DND-41 (cell line): ENCODE data around the gene SLC22A25.
"Not testable (repeated sequence)": the region's sequence is repeated elsewhere in the genome, so short reads cannot be mapped to it uniquely, and the experiment has no call there.

Source experiments
- ATAC-seq: fragments of 200-7000 bp; cut with Tn5 transposase; 3 replicates; pipeline ENCODE4 v1.9.1; 2021; ENCODE audit warnings: low read depth; ENCODE audit not compliant: insufficient read depth
- DNase-seq: peaks from one replicate; pipeline ENCODE4 v3.0.0-alpha.2; 2020
- H2AFZ ChIP-seq: 2 replicates; pipeline ENCODE4 v1.6.0; 2012; ENCODE audit warnings: low read depth, low read length
- H3K27ac ChIP-seq: 2 replicates; pipeline ENCODE4 v1.5.1; 2012; ENCODE audit warnings: low read length, inconsistent platforms
- H3K27me3 ChIP-seq: fragments of 200-600 bp; sonication (generic); 2 replicates; pipeline ENCODE4 v1.6.0; 2012; ENCODE audit warnings: low read length, mild to moderate bottlenecking, inconsistent platforms; ENCODE audit not compliant: insufficient read depth, poor library complexity
- H3K36me3 ChIP-seq: 2 replicates; pipeline ENCODE4 v1.5.1; 2012; ENCODE audit warnings: low read length, inconsistent platforms; ENCODE audit not compliant: insufficient read depth
- H3K4me1 ChIP-seq: 2 replicates; pipeline ENCODE4 v1.5.1; 2012; ENCODE audit warnings: mild to moderate bottlenecking, low read length; ENCODE audit not compliant: insufficient read depth
- H3K4me2 ChIP-seq: 2 replicates; pipeline ENCODE4 v1.6.0; 2012; ENCODE audit warnings: mild to moderate bottlenecking, moderate library complexity, low read length, inconsistent platforms; ENCODE audit not compliant: insufficient read depth
- H3K4me3 ChIP-seq, 2 experiments: fragments of 200-600 bp in 1 of 2; shearing (Covaris generic) in 1 of 2; 2 replicates each; pipeline ENCODE4 v1.5.1; 2012 to 2016; ENCODE audit warnings: inconsistent platforms in 2 of 2, low read length in 2 of 2, mild to moderate bottlenecking in 2 of 2, low read depth in 1 of 2, moderate library complexity in 1 of 2
- H3K79me2 ChIP-seq: 2 replicates; pipeline ENCODE4 v1.6.0; 2012; ENCODE audit warnings: low read length, inconsistent platforms; ENCODE audit not compliant: insufficient read depth
- H3K9ac ChIP-seq: 2 replicates; pipeline ENCODE4 v1.6.0; 2012; ENCODE audit warnings: low read depth, mild to moderate bottlenecking, inconsistent platforms, low read length, moderate library complexity
- H3K9me3 ChIP-seq: 2 replicates; pipeline ENCODE4 v1.5.1; 2012; ENCODE audit warnings: low read length, moderate library complexity, mild to moderate bottlenecking, inconsistent platforms; ENCODE audit not compliant: insufficient read depth, severe bottlenecking
- H4K20me1 ChIP-seq: 2 replicates; pipeline ENCODE4 v1.6.0; 2012; ENCODE audit warnings: low read length; ENCODE audit not compliant: insufficient read depth
- EZH2 ChIP-seq: IDR thresholded peaks from 3 replicates; pipeline ENCODE4 v1.6.1; 2012; ENCODE audit warnings: borderline replicate concordance, low read depth, mild to moderate bottlenecking, moderate library complexity, low read length, inconsistent platforms; ENCODE audit not compliant: severe bottlenecking
- TF ChIP-seq, protein P1 (sequence below): IDR thresholded peaks from 2 replicates; pipeline ENCODE4 v1.5.1; 2012; ENCODE audit warnings: borderline replicate concordance, low read length, moderate library complexity, mild to moderate bottlenecking; ENCODE audit not compliant: poor library complexity, severe bottlenecking; ENCODE audit errors: extremely low read depth

SLC22A25 gene

DNA sequence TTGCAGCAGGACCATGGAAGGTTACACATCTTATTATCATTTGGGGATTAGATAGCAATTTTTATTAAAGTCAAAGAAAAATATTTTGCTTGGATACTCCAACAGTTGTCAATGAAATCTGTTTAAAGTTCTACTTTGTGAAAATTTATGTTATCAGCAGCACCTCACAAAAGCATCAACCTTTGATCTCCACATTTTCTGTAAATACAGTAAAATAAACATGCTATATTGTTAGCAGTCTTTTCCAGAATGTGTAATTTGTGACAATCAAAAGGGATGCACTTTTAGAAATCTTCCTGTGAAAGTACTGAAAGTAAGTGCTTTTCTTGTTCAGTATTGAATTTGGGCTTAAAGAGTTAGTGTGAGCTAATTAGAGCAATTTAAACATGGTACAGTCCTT, 4.1 kb downstream of the SLC22A25 start:
- TF ChIP-seq EZH2, result no peak
- TF ChIP-seq, protein P1, sequence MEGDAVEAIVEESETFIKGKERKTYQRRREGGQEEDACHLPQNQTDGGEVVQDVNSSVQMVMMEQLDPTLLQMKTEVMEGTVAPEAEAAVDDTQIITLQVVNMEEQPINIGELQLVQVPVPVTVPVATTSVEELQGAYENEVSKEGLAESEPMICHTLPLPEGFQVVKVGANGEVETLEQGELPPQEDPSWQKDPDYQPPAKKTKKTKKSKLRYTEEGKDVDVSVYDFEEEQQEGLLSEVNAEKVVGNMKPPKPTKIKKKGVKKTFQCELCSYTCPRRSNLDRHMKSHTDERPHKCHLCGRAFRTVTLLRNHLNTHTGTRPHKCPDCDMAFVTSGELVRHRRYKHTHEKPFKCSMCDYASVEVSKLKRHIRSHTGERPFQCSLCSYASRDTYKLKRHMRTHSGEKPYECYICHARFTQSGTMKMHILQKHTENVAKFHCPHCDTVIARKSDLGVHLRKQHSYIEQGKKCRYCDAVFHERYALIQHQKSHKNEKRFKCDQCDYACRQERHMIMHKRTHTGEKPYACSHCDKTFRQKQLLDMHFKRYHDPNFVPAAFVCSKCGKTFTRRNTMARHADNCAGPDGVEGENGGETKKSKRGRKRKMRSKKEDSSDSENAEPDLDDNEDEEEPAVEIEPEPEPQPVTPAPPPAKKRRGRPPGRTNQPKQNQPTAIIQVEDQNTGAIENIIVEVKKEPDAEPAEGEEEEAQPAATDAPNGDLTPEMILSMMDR, result no peak
- DNase-seq (no peak), ATAC-seq (no peak)
- H3K4me2 ChIP-seq, result no peak overlapping the region
- H3K4me1 ChIP-seq, result peaks cover 17% of the 10 kb centered on the region
- peaks cover 5% of the 10 kb centered on the region for H3K9me3 ChIP-seq
- H3K27me3 ChIP-seq, result no peaks in the 10 kb centered on the region
- H3K9ac ChIP-seq, result no peak overlapping the region
- H4K20me1 ChIP-seq, result no peaks in the 10 kb centered on the region
- no peaks in the 10 kb centered on the region for H3K79me2 ChIP-seq
- no peak overlapping the region for H3K4me3 ChIP-seq
- H2AFZ ChIP-seq, result no peak overlapping the region
- no peak overlapping the region for H3K27ac ChIP-seq
- H3K36me3 ChIP-seq, result no peaks in the 10 kb centered on the region

DNA sequence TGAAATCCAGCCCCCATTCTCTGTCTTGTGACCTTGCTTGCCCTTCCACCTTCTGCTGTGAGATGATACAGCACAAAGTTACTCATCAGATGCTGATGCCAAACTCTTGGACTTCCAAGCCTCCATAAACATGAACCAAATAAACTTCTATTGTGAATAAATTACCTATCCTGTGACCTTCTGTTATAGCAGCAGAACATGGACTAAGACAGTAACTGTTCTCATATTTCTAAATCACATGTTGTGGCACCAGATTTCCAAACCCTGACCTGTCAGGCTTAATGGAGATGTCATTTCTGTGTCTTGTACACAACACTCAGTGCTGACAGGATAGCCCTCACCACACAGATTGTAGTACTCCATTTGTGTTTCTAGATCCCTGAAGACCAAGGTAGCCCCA, 6.0 kb downstream of the SLC22A25 start:
- Histone ChIP-seq H3K4me1 (peaks cover 9% of the 10 kb centered on the region), H4K20me1 (no peaks in the 10 kb centered on the region), H3K27me3 (no peaks in the 10 kb centered on the region), H3K36me3 (no peaks in the 10 kb centered on the region), H3K79me2 (no peaks in the 10 kb centered on the region), H3K27ac (no peak overlapping the region), H3K9ac (no peak overlapping the region), H3K9me3 (peaks cover 5% of the 10 kb centered on the region), H3K4me2 (no peak overlapping the region), H2AFZ (no peak overlapping the region), H3K4me3 (no peak overlapping the region)
- no peak for TF ChIP-seq EZH2
- TF ChIP-seq, protein P1, result no peak
- no peak for ATAC-seq
- no peak for DNase-seq

- not testable (repeated sequence) for ATAC-seq, H3K4me2 ChIP-seq, H4K20me1 ChIP-seq, H3K4me3 ChIP-seq, DNase-seq, H2AFZ ChIP-seq, H3K27ac ChIP-seq, H3K79me2 ChIP-seq, H3K36me3 ChIP-seq, H3K9me3 ChIP-seq, H3K27me3 ChIP-seq, H3K4me1 ChIP-seq, H3K9ac ChIP-seq
Observed at GRCh38 chr11:63235471-63236461, 7.6 kb downstream of the SLC22A25 start.

GRCh38 chr11:63229815-63230214, 13.6 kb downstream of the SLC22A25 start:
- no peak for TF ChIP-seq EZH2
- TF ChIP-seq, protein P1, result no peak
- ATAC-seq, result no peak

More at GRCh38 chr11:63229815-63230214, 13.6 kb downstream of the SLC22A25 start:
- H3K36me3 ChIP-seq, result no peaks in the 10 kb centered on the region
- H4K20me1 ChIP-seq, result no peaks in the 10 kb centered on the region
- no peaks in the 10 kb centered on the region for H3K9me3 ChIP-seq
- H3K4me3 ChIP-seq, result no peak overlapping the region
- no peaks in the 10 kb centered on the region for H3K79me2 ChIP-seq
- H3K27ac ChIP-seq, result no peak overlapping the region
- H3K4me2 ChIP-seq, result no peak overlapping the region
- no peak overlapping the region for H2AFZ ChIP-seq
- no peaks in the 10 kb centered on the region for H3K4me1 ChIP-seq
- DNase-seq, result no peak
- H3K27me3 ChIP-seq, result peaks cover 3% of the 10 kb centered on the region
- no peak overlapping the region for H3K9ac ChIP-seq
